Cerebellar cortex (tissue), 1 donor: Measurements from ENCODE around the gene GNB5.
"Not testable (repeated sequence)": the region's sequence is repeated elsewhere in the genome, so short reads cannot be mapped to it uniquely, and the experiment has no call there.

Experiments used
- DNase-seq: peaks from one replicate; pipeline ENCODE4 v3.0.0-alpha.2; 2015; ENCODE audit warnings: low spot score

Gene GNB5

DNA sequence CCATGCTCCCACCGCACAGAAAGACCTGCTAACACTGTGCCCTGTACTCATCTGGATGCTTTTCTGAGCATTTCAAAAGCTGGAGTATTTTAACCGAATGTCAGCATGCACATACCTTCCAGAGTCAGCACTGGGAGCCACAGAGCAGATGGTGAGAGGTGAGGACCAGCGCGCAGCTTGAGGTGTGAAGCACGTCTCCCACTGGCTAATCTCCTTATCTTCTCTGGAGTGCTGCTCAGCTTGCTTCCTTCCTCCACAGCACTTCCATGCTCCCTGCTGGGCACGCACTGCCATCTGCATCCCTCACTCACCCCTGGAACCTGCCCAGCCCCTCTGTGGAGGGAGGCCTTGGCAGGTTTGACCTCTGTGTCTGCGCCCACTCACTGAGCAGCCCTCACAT is at the start of gene GNB5:
Gene GNB5 (minus strand): TSS at position 186 of the 400 bp plus-strand sequence. CDS start 6,716 bp downstream, outside the sequence.
- no peak for DNase-seq

DNA sequence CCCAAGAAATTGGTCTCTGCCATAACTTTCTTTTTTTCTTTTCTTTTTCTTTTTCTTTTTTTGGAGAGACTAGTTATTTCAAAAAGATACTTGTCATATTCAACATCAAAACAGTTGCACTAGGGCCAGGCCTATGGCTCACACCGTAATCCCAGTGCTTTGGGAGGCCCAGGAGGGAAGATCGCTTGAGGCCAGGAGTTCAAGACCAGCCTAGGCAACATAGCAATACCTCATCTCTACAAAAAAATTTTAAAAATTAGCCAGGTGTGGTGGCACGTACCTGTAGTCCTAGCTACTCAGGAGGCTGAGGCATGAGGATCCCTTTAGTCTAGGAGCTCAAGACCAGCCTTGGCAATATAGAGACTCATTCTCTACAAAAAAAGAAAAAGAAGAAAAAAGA is 49.0 kb upstream of the GNB5 start:
- no peak for DNase-seq

- DNase-seq, result not testable (repeated sequence)
Measured at GRCh38 chr15:52238989-52239525, 47.9 kb upstream of the GNB5 start.

GRCh38 chr15:52238149-52238548 is 47.0 kb upstream of the GNB5 start:
- no peak for DNase-seq

DNA sequence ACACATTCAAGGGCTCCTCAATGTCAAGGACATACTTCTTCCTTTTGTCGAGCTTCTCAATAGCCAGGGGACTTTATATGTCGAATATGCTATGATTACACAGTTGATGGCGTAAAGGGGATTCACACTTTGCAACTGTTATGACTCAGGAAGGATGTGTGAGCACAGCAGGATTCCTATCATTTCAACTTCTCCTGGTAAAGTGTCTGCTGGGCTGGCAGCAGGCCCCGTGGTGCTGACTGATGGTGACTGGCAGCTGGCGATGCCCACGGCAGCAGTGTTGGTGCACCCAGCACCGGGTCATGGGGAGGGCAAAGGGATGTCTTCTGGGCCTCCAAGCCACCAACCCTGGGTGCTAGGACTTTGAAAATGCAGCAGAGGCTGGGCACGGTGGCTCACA is 44.8 kb upstream of the GNB5 start:
- DNase-seq, result no peak

- no peak for DNase-seq
Measured at GRCh38 chr15:52234596-52235541, 43.7 kb upstream of the GNB5 start.

GRCh38 chr15:52233405-52233804 is 42.2 kb upstream of the GNB5 start:
- DNase-seq, result no peak

DNA sequence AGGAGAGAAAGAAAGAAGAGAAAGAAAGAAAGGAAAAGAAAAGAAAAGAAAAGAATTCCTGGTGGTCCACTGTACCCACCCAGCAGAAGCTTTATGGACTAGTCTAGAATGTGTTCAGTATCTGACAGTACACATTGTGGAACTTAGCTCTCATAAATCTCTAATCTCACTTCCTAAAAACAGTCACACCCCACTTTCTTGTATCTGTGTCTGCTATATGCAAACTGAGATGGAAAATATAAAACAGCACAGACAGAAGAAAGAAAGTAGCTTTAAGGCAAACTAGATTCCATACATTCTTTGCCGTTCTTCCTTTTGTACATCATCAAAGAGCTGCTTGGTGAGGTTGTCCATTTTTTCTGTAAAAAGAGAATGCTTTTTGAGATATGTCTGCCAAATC is 41.1 kb upstream of the GNB5 start:
- no peak for DNase-seq

DNA sequence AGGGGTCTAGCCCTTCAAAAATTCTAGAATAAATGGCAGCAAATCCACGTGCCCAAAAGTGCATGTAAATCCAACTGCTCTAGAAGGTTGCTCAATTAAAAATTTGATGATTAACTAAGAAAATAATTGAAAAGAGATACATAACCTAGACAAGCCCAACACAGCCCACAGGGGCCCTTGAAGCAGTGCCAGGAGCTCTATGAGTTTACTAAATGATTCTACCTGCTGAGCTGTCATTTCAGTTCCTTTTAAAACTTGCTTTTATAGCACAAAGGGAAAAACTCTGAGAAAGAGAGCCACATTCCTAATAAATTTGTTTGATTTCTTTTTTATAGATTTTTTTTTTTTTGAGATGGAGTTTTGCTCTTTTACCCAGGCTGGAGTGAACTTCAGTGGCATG is 38.9 kb upstream of the GNB5 start:
- no peak for DNase-seq

- no peak for DNase-seq
Measured at GRCh38 chr15:52228921-52229320, 37.7 kb upstream of the GNB5 start.

- peak; percentile 83 for DNase-seq
Measured at GRCh38 chr15:52227456-52227855, 36.3 kb upstream of the GNB5 start.

DNA sequence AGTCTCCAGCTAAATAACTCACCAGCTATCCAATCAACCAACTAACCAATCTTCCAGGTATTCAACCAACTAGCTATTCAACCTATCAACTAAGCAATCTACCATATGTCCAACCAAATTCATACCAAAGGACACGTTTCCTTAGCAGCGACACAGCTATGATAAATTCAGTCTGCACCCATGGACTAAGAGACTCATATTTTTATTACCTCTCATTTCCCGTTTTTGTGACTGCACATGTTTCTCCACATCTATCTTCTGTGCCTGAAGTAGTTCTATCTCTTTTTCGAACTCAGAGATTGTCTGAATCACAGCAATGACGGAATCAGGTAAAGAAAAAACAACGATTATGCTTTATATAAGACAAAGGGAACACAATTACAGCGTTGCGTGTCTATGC is 34.0 kb upstream of the GNB5 start:
- DNase-seq, result no peak

- DNase-seq, result no peak
Measured at GRCh38 chr15:52224211-52224610, 33.0 kb upstream of the GNB5 start.

DNA sequence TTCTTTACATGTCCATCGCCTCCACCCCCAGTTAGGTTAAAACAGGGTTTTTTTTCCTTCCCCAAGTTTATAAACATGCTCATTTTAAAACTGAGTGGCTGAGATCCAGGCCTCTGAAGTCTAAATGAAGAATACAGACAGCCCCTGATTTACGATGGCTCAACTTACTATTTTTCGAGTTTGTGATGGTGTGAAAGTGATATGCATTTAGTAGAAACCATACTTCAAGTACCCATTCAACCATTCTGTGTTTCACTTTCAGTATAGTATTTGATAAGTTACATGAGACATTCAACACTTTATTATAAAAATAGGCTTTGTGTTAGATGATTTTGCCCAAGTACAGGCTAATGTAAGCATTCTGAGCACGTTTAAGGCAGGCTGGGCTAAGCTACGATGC is 30.5 kb upstream of the GNB5 start:
- DNase-seq, result no peak

GRCh38 chr15:52220937-52221660 is 29.9 kb upstream of the GNB5 start:
- no peak for DNase-seq

GRCh38 chr15:52220251-52220650 is 29.1 kb upstream of the GNB5 start:
- no peak for DNase-seq

GRCh38 chr15:52218816-52219215 is 27.6 kb upstream of the GNB5 start:
- no peak for DNase-seq

GRCh38 chr15:52218371-52218770 is 27.2 kb upstream of the GNB5 start:
- DNase-seq, result no peak

DNA sequence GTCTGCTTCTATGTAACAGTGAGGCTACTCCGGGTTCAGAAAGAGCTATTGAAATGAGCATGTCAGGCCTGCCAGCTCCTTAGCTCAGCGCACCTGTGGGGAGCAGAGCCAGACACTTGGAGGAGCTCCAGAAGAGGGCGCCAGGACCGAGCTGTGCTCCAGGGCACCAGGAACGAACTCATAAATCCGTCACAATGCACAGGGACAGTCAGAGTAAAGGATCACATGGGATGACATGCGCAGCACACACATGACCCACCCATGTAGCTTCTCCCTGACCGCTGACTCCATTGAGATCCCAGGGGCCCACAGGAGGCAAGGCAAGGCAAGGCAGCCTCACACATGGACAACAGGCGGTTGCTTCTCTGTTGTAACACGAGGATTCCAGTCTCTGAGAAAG is 26.0 kb upstream of the GNB5 start:
- peak; percentile 83 for DNase-seq

- DNase-seq, result no peak
Measured at GRCh38 chr15:52214553-52214952, 23.4 kb upstream of the GNB5 start.

GRCh38 chr15:52213206-52213605 is 22.0 kb upstream of the GNB5 start:
- no peak for DNase-seq

DNA sequence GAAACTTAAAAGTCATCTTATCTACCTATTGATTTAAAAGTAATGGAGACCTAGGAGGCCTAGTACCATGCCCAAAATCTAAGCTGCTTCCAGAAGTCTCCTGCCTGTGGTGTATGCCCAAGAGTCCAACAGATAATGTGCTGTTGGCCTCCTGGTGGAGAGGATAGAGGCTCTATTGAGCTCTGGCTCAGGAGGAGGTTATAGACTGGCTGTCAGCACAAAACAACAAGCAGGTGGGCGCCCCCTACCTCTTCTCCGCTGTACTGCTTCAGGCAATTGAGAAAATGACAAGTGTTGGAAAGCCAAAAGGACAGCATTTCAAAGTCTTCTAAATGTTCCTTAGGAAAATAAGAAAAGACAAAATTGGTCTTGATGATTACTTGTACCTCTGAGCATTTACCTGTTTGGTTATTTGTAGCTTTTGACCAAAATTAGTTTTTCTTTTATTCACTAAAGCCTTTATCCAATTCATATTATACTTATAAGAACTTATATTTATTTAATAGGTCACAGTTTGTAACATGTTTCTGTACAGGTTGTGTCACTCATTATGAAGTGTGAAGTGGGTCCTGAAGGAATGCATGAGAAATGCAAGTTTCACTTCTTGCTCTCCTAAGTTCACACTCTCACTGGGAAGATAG is 17.2 kb upstream of the GNB5 start:
- peak; percentile 72 for DNase-seq
